Measurements from ENCODE around the gene LETMD1.

GRCh38 chr12:51059086-51059485 lies 11.0 kb downstream of the LETMD1 start:
- TF ChIP-seq, protein P1, sequence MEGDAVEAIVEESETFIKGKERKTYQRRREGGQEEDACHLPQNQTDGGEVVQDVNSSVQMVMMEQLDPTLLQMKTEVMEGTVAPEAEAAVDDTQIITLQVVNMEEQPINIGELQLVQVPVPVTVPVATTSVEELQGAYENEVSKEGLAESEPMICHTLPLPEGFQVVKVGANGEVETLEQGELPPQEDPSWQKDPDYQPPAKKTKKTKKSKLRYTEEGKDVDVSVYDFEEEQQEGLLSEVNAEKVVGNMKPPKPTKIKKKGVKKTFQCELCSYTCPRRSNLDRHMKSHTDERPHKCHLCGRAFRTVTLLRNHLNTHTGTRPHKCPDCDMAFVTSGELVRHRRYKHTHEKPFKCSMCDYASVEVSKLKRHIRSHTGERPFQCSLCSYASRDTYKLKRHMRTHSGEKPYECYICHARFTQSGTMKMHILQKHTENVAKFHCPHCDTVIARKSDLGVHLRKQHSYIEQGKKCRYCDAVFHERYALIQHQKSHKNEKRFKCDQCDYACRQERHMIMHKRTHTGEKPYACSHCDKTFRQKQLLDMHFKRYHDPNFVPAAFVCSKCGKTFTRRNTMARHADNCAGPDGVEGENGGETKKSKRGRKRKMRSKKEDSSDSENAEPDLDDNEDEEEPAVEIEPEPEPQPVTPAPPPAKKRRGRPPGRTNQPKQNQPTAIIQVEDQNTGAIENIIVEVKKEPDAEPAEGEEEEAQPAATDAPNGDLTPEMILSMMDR (IDR thresholded peaks at IDR 0.05), result no peak
- TF ChIP-seq POLR2A (IDR thresholded peaks at IDR 0.05) (no peak), POLR2AphosphoS5 (IDR thresholded peaks at IDR 0.05) (no peak)
